ENCODE data around the gene DGAT2L6.

- TF ChIP-seq CTCF (IDR thresholded peaks at IDR 0.05 in 4 of 5, conservative IDR thresholded peaks at IDR 0.05 in 1 of 5) (no peak), POLR2A (IDR thresholded peaks at IDR 0.05) (no peak)
These were observed 12.9 kb downstream of the DGAT2L6 start for GRCh38 chrX:70190225-70190624.

Measured in gastrocnemius medialis (tissue), 4 donors.